GM10266 (cell line): Measurements from ENCODE around the gene E4F1.
"Not testable (repeated sequence)": the region's sequence is repeated elsewhere in the genome, so short reads cannot be mapped to it uniquely, and the experiment has no call there.

Source experiments
- DNase-seq: peaks from one replicate; pipeline ENCODE4 v3.0.0; 2012; ENCODE audit errors: extremely low spot score
- TF ChIP-seq, protein P1 (sequence below): IDR thresholded peaks from 2 replicates; pipeline ENCODE4 v1.5.1; 2012; ENCODE audit warnings: mild to moderate bottlenecking, low read depth; ENCODE audit not compliant: control insufficient read depth, insufficient read depth; ENCODE audit errors: missing control alignments

The E4F1 gene

DNA sequence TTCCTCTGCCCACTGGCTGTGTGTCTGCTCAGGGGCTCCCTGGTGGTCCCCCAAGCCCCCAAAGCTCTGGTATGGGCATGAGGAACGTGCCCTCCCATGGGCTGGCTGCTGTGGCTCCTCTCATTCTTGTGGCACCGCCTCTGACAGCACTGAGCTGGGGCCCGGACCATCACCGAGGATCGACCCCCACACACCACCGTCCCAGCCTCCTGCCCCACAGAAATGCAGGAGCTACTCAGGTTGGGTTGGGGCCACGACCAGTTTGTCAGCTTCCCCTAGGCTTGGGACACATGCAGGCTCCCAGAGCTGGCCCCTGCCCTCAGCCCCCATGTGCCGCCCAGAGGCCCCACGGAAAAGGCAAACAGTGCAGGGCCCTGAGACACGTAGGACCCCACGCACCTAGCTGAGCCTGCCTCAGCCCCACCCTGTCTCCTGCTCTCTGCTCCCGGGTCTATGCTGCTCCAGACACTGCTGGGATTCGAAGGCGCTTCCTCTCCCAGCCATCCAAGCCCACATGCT, 23.7 kb upstream of the E4F1 start:
- DNase-seq: no peak
- TF ChIP-seq, protein P1, sequence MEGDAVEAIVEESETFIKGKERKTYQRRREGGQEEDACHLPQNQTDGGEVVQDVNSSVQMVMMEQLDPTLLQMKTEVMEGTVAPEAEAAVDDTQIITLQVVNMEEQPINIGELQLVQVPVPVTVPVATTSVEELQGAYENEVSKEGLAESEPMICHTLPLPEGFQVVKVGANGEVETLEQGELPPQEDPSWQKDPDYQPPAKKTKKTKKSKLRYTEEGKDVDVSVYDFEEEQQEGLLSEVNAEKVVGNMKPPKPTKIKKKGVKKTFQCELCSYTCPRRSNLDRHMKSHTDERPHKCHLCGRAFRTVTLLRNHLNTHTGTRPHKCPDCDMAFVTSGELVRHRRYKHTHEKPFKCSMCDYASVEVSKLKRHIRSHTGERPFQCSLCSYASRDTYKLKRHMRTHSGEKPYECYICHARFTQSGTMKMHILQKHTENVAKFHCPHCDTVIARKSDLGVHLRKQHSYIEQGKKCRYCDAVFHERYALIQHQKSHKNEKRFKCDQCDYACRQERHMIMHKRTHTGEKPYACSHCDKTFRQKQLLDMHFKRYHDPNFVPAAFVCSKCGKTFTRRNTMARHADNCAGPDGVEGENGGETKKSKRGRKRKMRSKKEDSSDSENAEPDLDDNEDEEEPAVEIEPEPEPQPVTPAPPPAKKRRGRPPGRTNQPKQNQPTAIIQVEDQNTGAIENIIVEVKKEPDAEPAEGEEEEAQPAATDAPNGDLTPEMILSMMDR: no peak

DNA sequence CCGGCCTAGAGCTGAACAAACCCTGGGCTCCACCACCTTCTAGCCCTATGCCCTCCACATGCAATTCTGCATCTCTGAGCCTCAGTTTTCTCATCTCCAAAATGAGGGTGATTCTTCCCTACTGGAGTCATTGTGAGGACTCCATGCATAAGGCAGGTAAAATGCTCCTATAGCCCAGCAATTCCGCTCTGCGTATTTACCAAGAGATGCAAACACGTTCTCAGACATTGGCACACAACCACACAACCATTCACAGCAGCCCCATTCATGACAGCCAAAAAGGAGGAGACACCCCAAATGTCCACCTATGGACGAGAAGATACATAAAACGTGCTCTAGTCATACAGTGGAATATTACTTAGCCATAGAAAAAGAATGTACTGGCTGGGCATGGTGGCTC, 23.1 kb upstream of the E4F1 start:
- DNase-seq: no peak
- TF ChIP-seq, protein P1: no peak

DNA sequence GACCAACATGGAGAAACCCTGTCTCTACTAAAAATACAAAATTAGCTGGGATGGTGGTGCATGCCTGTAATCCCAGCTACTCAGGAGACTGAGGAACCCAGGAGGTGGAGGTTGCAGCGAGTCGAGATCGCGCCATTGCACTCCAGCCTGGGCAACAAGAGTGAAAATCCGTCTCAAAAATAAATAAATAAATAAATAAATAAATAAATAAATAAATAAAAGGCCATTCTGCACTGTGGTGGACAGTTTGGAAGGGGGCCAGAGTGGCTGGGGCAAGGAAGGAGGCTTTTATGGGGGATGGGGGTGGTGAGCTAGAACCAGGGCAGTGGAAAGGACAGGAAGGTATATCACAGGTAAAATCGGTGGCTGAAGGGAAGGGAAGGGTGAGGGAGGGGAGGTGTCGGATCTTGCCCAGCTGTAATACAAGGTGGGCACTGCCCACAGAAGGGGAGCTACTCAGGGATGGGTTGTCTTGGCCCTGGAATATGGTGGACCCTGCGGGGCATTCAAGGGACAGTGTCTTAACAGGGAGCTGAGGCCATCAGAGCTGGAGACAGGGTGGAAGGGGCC, 20.2 kb upstream of the E4F1 start:
- DNase-seq: not testable (repeated sequence)

DNA sequence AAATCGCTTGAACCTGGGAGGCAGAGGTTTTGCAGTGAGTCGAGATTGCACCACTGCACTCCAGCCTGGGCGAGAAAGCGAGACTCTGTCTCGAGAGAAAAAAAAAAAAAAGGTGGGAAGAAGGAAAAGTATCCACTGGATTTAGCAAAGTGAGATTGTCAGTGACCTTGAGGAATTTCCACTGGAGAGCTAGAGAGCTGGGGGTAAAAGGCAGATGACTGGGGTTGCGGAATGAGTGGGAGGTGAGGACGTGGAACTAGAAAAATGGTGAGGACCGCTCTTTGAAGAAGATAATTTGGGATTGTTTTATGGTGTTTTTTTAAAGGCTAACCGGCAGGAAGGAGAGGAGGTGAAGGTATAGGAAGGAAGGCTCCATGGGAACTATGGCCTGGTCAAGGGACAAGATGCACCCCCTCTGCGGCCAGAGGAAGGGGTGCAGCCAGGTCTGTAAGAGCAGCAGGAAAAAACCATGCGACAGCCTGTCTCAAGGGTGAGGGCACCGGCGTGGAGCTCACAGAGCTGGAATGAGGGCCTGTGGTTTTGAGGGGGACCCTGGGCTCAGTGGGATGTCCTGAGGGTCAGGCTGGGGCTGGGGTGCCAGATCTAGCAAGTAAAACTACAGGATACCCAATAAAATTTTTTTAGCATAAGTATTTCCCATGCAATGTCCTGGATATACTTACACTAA, 18.8 kb upstream of the E4F1 start:
- DNase-seq: no peak
- TF ChIP-seq, protein P1: no peak

DNA sequence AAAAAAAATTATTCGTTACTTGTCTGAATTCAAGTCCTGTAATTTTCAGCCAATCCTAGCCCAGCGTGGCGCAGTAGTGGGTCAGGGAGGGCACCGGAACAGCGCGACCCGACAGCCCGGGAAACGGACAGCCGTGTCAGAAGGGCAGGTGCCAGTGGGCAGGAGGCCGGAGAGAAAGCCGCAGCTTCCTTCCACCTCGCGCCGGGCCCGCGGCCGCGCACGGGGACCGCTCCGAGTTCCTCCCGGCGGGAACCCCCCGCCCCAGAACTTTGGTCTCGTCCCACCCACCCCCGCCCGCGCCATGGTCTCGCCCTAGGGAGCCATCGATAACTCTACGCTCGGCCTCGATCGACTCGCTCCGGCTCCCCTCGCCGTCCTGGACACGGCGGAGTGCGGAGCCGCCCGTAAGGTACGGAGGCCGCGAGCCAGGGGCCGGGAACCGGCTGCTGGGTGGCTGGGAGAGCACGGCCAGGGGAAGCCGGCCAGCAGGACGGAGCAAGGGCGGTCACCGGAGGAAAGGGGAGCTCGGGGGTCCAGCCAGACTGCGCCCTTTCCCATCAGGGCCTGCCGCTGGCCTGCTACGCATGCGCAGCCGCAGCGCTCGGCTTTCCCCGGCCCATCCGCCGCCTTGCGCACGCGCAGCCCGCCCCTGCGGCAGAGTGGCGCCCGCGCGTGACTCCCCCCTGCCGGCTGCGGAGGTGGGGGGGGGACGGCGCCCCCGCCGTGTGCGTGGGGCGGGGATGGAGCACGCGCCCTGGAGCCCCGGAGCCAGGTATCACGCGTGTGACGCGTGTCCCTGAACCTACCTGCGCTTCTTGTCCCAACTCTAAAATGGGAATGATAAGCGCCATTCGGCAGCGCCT, 18.1 kb upstream of the E4F1 start, which contains the start of gene MLST8:
Gene MLST8 (plus strand): TSS at position 351 of the 863 bp plus-strand sequence. CDS start 632 bp downstream, outside the sequence.
- peak; percentile 99 for DNase-seq
- TF ChIP-seq, protein P1: peak; percentile 8

DNA sequence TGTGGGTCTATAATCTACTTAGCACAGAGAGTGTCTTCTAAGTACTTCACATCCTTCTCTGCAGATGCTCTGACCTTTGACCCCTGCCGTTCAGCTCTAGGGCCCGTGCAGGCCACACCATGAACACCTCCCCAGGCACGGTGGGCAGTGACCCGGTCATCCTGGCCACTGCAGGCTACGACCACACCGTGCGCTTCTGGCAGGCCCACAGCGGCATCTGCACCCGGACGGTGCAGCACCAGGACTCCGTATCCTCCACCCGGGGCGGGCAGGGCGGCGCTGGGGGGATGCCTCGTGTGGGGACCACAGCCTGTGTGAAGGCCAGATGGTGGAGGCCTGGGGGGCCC, 17.5 kb upstream of the E4F1 start:
- no peak for DNase-seq

DNA sequence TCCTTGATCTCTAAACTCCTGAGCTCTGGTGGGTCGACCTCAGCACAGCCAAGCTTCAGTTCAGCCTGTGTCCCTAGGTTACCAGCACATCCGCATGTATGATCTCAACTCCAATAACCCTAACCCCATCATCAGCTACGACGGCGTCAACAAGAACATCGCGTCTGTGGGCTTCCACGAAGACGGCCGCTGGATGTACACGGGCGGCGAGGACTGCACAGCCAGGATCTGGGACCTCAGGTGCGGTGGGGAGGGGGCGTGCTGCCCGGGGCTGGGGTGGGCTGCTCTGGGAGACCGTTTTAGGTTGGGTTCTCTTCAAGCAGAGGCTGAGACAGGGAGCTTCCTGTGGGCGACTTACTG, 17.0 kb upstream of the E4F1 start:
- TF ChIP-seq, protein P1: no peak
- DNase-seq: no peak

More for the DNA sequence above, 17.5 kb upstream of the E4F1 start:
- TF ChIP-seq, protein P1: no peak
